Ureter (tissue), 1 donor: ENCODE data around the gene ARAP3. TPM values are rescaled to one million over a fixed set of nuclear protein-coding genes. Genes with fewer than 3 reads are reported as not detected.
A peak's percentile ranks its signal among the peaks of the same experiment; 100 is the strongest.

ENCODE experiments used
- DNase-seq: peaks from one replicate; pipeline ENCODE4 v3.0.0-alpha.2; 2020; ENCODE audit warnings: low spot score
- total RNA-seq: library from RNA; stranded (reverse); gene quantifications from one replicate; pipeline ENCODE4 v1.2.4, GENCODE V29; 2023
- donor health status: DM: yes; HTN: yes; CAD: no.

ARAP3 gene
- total RNA-seq, 1 donor from 2014 or later, result 39.2 TPM

- DNase-seq, result no peak
Observed at GRCh38 chr5:141672841-141673813, 8.9 kb downstream of the ARAP3 start.

- no peak for DNase-seq
Observed at GRCh38 chr5:141672071-141672840, 9.8 kb downstream of the ARAP3 start.

- no peak for DNase-seq
Observed at GRCh38 chr5:141669520-141669919, 12.5 kb downstream of the ARAP3 start.

- no peak for DNase-seq
Observed at GRCh38 chr5:141668601-141669265, 13.3 kb downstream of the ARAP3 start.

GRCh38 chr5:141665995-141666940, 15.8 kb downstream of the ARAP3 start:
- no peak for DNase-seq

- DNase-seq, result peak; percentile 84
Observed at GRCh38 chr5:141664733-141665461, 17.1 kb downstream of the ARAP3 start.

- DNase-seq, result no peak
Observed at GRCh38 chr5:141663506-141663905, 18.5 kb downstream of the ARAP3 start.

- DNase-seq, result no peak
Observed at GRCh38 chr5:141662028-141662427, 20.0 kb downstream of the ARAP3 start.

GRCh38 chr5:141657937-141658545, 24.0 kb downstream of the ARAP3 start:
- DNase-seq, result no peak

- DNase-seq, result no peak
Observed at GRCh38 chr5:141657404-141657803, 24.6 kb downstream of the ARAP3 start.

GRCh38 chr5:141656396-141656795, 25.6 kb downstream of the ARAP3 start:
- no peak for DNase-seq

- no peak for DNase-seq
Observed at GRCh38 chr5:141655020-141655419, 27.0 kb downstream of the ARAP3 start.

GRCh38 chr5:141654298-141654697, 27.7 kb downstream of the ARAP3 start:
- no peak for DNase-seq

- no peak for DNase-seq
Observed at GRCh38 chr5:141651728-141652105, 30.3 kb downstream of the ARAP3 start.

GRCh38 chr5:141650851-141651727, 30.9 kb downstream of the ARAP3 start, which contains the start of gene FCHSD1:
Gene FCHSD1, minus strand, starts transcription at chr5:141651418. Its CDS starts 50 bp downstream, at chr5:141651368.
- DNase-seq, result peak; percentile 94

GRCh38 chr5:141649972-141650371, 32.1 kb downstream of the ARAP3 start:
- DNase-seq, result no peak

GRCh38 chr5:141649056-141649688, 32.9 kb downstream of the ARAP3 start:
- no peak for DNase-seq

GRCh38 chr5:141647851-141648250, 34.2 kb downstream of the ARAP3 start:
- DNase-seq, result no peak
